ENCODE data around the gene NDUFS5.

GRCh38 chr1:39026866-39027507, 837 bp downstream of the NDUFS5 start:
- TF ChIP-seq EZH2 (IDR thresholded peaks at IDR 0.05; ENCODE audit: borderline replicate concordance, low read depth, low read length, poor library complexity, severe bottlenecking) (no peak), CTCF (conservative IDR thresholded peaks at IDR 0.05; ENCODE audit: low read depth, low read length) (no peak)
